CD4-positive, alpha-beta T cell treated with Interleukin-12 subunit alpha and Interleukin-12 subunit beta, for 1 hour (primary cell): ENCODE results near the gene CAMKMT.

Experiments
- DNase-seq: peaks from one replicate; pipeline ENCODE4 v3.0.0-alpha.2; 2020

Gene CAMKMT

DNA sequence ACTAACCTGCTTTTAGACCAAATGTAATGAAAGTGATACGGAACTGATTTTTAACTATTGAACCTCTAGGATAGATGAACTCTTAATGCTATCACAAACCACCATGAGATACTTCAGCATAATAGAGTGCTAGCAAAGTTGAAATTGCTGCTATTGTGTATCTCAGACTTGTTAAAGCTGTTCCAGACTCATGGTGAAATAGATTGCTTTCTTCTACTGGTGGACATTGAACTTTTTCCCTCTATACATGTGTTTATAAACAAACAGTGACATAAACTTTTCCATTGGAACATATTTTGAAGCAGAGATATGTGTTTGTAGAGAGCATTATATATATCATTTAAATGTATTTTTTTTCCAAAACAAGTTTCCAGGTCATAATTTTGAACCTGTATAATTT is 157.3 kb downstream of the CAMKMT start:
- DNase-seq, result no peak

DNA sequence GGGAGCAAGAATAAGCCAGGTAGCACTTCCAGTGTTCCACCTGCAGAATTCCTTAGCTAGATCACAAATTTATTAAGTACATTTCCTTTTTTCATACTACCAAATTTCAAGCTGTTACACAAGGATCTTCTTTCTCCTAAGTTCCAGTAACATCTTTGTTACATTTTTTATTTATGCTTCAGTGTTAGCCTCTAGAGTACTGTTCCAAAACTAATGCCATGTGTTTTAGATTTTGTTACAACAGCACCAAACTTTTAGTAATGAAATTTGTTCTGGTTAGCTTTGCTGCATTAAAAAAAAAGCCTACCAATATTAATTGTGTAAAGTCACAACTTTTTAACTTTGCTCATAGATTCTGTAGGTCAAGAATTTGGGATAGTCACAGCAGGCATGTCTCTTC is 161.1 kb downstream of the CAMKMT start:
- no peak for DNase-seq

DNA sequence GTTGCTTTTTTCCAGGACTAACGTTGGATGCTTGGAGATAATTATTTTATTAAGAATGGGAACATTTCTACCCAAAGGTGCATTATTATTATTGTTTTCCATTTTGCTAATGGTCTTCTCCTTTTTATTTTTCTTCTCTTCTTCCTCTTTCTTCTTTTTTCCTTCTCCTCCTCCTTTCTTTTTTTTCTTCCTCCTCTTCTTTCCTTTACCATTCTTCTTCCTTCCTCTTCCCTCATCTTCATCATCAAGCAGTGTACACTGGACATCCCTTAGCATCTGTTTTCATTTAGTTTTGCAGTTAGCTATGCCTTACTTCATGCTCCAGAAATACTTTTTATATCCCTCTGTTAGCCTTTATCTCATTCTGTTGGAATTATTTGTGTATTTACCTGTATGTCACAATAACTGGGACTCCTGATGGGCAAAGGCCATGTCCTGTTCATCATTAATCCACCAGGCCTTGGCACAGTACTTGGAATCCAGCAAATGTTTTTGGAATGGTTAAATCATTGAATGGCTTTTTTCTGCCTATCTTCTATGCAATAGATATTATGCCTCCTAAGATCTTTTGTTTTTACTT is 162.7 kb downstream of the CAMKMT start:
- DNase-seq, result no peak

GRCh38 chr2:44526352-44526751 is 164.6 kb downstream of the CAMKMT start:
- DNase-seq, result no peak

GRCh38 chr2:44528595-44528994 is 166.8 kb downstream of the CAMKMT start:
- no peak for DNase-seq

DNA sequence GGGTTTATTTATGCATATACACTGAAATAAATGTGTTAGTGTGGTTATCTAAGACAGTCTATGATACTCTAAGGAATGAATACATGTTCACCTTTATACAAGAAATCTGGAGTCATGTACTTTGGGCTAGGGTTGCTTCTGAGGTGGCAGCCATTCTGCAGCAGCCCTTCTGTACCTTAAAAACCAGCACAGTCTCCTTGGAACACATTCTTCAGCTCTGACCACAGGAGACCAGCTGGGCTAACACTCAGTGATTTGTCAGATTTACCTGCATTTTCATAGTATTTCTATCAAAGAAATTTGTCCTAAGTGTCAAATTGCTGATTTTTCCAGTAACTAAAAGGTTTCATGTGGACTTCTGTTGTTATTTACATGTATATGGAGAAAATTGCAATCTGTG is 167.7 kb downstream of the CAMKMT start:
- DNase-seq, result no peak

GRCh38 chr2:44531289-44531688 is 169.5 kb downstream of the CAMKMT start:
- no peak for DNase-seq

GRCh38 chr2:44532031-44532430 is 170.3 kb downstream of the CAMKMT start:
- no peak for DNase-seq

DNA sequence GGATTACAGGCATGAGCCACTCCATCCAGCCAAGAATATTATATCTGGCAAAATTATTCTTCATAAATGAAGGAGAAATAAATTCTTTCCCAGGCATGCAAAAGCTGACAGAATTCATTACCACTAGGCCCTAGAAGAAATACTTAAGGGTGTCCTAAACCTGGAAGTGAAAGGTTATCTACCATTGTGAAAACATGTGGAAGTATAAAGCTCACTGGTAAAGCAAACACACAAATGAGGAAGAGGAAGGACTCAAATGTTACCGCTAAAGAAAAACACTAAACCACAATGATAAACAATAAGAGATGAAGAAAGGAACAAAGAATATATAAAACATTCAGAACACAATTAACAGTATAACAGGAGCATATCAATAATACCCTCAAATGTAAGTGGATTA is 171.8 kb downstream of the CAMKMT start:
- DNase-seq, result no peak

- DNase-seq, result no peak
Observed at GRCh38 chr2:44535376-44535775, 173.6 kb downstream of the CAMKMT start.

DNA sequence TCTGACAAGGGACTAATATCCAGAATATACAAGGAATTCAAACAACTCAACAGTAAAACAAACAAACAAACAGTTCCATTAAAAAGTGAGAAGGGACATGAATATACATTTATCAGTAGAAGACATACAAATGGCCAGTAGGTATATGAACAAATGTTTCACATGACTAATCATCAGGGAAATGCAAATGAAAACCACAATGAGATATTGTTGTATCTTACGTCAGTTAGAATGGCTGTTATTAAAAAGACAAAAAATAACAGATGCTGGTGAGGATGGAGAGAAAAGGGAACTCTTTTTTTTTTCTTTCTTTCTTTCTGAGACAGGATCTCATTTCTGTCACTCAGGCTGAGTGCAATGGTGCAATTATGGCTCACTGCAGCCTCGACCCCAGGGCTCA is 175.5 kb downstream of the CAMKMT start:
- DNase-seq, result no peak

GRCh38 chr2:44542520-44542919 is 180.8 kb downstream of the CAMKMT start:
- DNase-seq, result no peak

DNA sequence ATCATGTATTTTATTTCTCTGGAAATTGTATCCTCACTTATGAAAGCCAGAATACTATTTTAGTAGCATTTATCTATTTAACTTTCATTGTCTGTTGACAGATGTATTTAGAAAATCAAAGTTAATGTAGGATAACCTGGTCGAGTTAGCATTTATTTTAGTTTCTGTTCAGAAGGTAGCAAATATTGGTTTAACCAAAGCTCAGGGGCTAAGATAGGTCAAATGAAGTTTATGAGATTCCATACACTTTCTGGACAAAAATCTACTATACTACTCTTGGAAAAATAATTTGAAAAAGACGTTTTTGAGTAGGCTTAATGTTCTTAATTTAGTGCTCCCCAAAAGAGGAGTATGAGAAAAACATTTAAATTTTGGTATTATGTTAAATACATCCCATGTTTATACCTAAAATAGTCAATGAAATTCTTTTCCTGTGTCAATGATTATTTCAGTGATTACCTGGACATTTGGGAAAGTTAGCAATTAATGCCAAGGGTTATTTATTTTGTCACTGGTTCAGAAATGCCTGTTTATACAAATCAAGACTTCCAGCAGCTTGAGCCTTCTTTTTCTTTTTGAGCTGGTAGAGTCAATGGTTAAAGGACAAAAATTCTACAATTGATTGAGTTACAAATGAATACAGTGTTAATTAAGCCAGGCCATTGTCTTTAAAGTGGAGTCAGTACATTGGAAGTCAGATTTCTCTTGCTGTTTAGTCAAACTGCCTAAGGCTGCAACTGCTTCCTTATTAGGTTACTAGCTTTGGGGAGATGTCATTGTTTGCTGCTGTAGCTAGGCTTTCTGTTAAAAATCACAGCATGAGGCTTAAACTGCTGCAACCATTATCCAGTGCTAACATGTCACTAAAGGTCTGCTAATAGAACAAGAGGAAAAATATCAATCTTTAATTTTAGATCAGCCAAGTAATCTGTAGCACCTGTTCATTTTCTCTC is 182.3 kb downstream of the CAMKMT start:
- DNase-seq, result no peak

DNA sequence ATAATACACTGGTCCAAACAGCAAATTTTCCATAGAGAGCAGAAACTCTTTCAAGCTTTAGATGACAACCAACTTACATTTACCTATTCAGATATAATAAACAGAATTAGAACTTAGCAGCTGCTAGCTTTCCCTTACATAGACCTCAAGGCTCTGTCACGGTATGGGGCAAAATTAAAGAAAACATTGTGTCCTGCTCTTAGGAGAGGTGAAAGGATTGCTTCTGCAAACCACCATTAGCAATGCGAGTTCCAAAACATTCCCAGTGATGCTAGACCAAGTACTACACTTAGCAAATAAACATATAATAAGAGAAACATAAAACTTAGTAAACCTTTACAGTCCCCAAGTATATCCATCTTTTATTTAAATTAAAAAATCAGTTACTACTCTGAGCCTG is 183.3 kb downstream of the CAMKMT start:
- DNase-seq, result no peak

DNA sequence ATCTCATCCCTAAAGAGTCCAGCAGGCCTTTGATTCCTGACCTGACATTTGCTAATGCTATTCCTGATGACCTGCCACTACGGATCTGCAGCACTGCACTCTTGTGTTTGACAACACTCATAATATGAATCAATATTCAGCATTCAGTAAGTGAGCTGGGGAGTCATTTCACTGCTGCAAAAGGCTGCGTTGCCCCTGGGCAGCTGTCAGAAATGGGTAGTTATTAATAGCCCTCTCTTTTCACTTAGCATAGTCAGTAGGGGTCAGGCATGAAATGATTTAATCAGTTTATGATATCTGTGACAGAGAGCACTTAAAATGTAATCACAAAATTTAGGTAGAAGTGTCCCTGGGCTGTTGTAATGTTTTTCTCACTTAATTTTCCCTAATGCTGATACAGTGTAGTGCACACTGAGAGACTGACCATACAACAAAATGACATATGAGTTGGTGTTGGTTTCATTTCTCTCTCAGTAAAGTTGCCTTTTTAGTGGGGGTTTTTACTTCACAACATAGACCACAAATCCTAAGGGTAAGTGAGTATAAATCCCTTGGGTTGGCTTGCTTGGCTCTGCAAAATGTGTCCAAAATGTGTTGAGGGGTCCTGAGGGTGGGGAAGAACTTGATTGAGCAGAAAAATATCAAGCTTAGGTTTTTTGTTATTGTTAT is 184.8 kb downstream of the CAMKMT start:
- DNase-seq, result no peak

DNA sequence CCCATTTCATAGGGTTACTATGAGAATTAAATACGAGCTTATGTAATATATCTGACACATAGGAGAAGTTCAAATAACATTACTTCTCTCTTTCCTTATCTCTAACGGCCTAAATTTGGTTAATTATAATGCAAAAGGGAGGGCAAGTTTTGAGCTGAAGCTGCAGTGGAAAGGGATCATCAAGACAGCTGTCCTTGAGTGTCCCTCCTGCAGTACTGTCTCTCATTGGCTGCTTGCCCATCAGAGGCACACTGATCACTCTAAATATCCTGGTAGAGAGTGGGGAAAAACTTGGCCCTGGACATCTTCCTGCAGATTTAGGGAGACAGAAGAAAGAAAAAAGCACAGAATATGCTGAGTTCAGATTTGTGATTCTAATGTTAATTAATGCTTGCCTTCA is 186.0 kb downstream of the CAMKMT start:
- DNase-seq, result no peak

GRCh38 chr2:44548221-44549098 is 186.7 kb downstream of the CAMKMT start:
- DNase-seq, result no peak

- no peak for DNase-seq
Observed at GRCh38 chr2:44549099-44549471, 187.3 kb downstream of the CAMKMT start.

DNA sequence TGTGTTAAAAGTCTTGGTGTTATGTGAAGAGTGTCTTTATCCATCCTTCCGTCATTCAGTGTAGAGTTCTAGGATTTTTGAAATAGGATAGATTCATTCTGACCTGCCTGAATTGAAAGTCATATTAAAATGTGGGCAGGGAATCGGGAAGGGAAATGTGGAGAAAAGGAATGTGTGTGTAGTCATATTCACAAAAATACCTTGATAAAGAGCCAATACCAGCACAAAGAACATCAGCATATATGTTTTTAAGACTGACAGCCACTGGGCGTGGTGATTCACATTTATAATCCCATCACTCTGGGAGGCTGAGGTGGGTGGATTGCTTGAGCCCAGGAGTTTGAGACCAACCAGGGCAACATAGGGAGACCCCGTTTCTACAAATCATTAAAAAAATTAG is 188.1 kb downstream of the CAMKMT start:
- no peak for DNase-seq

GRCh38 chr2:44550561-44550960 is 188.8 kb downstream of the CAMKMT start:
- DNase-seq, result no peak

DNA sequence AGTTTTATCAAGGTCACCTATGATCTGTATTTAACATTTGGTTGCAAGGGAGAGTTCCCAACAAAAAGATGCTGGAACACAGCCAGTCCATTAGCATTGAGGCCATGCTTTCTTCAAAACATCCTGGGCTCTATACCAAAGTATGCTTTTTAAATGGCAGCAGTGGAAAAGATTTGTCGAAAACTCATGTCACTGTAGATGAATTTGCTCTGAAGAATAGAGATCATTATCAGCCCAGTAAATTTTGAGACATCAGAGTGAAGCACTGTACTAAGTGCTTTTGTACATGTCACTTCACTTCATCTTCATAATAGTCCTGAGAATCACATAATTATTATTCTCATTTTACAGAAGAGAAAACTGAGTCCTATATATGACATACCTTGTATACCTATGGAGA is 189.8 kb downstream of the CAMKMT start:
- no peak for DNase-seq

- no peak for DNase-seq
Observed at GRCh38 chr2:44553456-44553855, 191.7 kb downstream of the CAMKMT start.

DNA sequence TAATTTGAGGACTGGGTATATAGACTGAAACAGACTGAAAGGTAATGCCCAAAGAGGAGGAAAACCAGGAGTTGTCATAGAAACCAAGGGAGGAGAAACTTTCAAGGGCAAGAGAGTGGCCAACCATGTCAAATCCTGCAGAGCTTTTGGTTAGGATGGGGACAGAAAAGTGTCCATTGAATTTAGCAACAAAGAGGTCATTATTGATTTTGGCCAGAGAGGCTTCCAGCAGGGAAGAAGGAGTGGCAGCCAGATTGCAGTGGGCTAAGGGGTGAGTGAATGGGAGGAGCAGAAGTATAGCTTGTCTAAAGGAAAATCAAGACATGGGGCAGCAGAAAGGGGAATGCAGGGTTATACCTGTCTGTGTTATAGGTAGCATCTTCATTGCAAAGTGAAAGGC is 194.0 kb downstream of the CAMKMT start:
- no peak for DNase-seq
